ENCODE measurements around the gene MRGPRF. TPM values are rescaled to one million over a fixed set of nuclear protein-coding genes. Genes with fewer than 3 reads are reported as not detected.

Gene MRGPRF
- polyA plus RNA-seq, 1 donor from 2014 or later = not detected

- H3K4me3 ChIP-seq (ENCODE audit: low read length) = no peak overlapping the region
- no peaks in the 10 kb centered on the region for H3K79me2 ChIP-seq (replicated peaks; ENCODE audit: insufficient read depth, low read length)
- H3K36me3 ChIP-seq (ENCODE audit: insufficient read depth, low read length) = no peaks in the 10 kb centered on the region
- H3K27ac ChIP-seq (ENCODE audit: low read length) = no peak overlapping the region
- no peaks in the 10 kb centered on the region for H3K9me2 ChIP-seq (ENCODE audit: insufficient read depth, low read length)
- H3K4me2 ChIP-seq (ENCODE audit: low read length) = no peak overlapping the region
- no peaks in the 10 kb centered on the region for H3K9me3 ChIP-seq (ENCODE audit: low read length)
- no peaks in the 10 kb centered on the region for H3K27me3 ChIP-seq (ENCODE audit: insufficient read depth, low read depth, low read length)
- H2AFZ ChIP-seq (ENCODE audit: low read depth, low read length) = no peak overlapping the region
- H3K9ac ChIP-seq (ENCODE audit: low read length) = no peak overlapping the region
- no peaks in the 10 kb centered on the region for H3F3A ChIP-seq (ENCODE audit: insufficient read depth, low read length, poor library complexity, severe bottlenecking)
- H4K20me1 ChIP-seq (ENCODE audit: insufficient read depth) = no peaks in the 10 kb centered on the region
- TF ChIP-seq POLR2AphosphoS5 (IDR thresholded peaks at IDR 0.05) (no peak), EZH2 (IDR thresholded peaks at IDR 0.05; ENCODE audit: borderline replicate concordance, insufficient read depth, low read length, poor library complexity, severe bottlenecking) (no peak), MXI1 (conservative IDR thresholded peaks at IDR 0.05; ENCODE audit: poor library complexity, severe bottlenecking) (no peak), EP300 (conservative IDR thresholded peaks at IDR 0.05; ENCODE audit: poor library complexity, severe bottlenecking) (no peak), RAD21 (conservative IDR thresholded peaks at IDR 0.05) (no peak), TAF1 (IDR thresholded peaks at IDR 0.05; ENCODE audit: low read depth) (no peak), REST (IDR thresholded peaks at IDR 0.05; ENCODE audit: borderline replicate concordance) (no peak), SMC3 (conservative IDR thresholded peaks at IDR 0.05; ENCODE audit: poor library complexity) (no peak)
- TF ChIP-seq, protein P1, sequence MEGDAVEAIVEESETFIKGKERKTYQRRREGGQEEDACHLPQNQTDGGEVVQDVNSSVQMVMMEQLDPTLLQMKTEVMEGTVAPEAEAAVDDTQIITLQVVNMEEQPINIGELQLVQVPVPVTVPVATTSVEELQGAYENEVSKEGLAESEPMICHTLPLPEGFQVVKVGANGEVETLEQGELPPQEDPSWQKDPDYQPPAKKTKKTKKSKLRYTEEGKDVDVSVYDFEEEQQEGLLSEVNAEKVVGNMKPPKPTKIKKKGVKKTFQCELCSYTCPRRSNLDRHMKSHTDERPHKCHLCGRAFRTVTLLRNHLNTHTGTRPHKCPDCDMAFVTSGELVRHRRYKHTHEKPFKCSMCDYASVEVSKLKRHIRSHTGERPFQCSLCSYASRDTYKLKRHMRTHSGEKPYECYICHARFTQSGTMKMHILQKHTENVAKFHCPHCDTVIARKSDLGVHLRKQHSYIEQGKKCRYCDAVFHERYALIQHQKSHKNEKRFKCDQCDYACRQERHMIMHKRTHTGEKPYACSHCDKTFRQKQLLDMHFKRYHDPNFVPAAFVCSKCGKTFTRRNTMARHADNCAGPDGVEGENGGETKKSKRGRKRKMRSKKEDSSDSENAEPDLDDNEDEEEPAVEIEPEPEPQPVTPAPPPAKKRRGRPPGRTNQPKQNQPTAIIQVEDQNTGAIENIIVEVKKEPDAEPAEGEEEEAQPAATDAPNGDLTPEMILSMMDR (IDR thresholded peaks at IDR 0.05; ENCODE audit: poor library complexity, severe bottlenecking) = no peak
Observed at GRCh38 chr11:68994894-68995285, 18.2 kb downstream of the MRGPRF start.

GRCh38 chr11:68994161-68994893 lies 18.7 kb downstream of the MRGPRF start:
- H3K27me3 ChIP-seq (ENCODE audit: insufficient read depth, low read depth, low read length) = no peaks in the 10 kb centered on the region
- no peaks in the 10 kb centered on the region for H3K79me2 ChIP-seq (replicated peaks; ENCODE audit: insufficient read depth, low read length)
- no peak overlapping the region for H3K9ac ChIP-seq (ENCODE audit: low read length)
- no peaks in the 10 kb centered on the region for H3F3A ChIP-seq (ENCODE audit: insufficient read depth, low read length, poor library complexity, severe bottlenecking)
- H4K20me1 ChIP-seq (ENCODE audit: insufficient read depth) = no peaks in the 10 kb centered on the region
- no peak overlapping the region for H2AFZ ChIP-seq (ENCODE audit: low read depth, low read length)
- no peak overlapping the region for H3K4me3 ChIP-seq (ENCODE audit: low read length)
- no peak overlapping the region for H3K4me2 ChIP-seq (ENCODE audit: low read length)
- no peaks in the 10 kb centered on the region for H3K36me3 ChIP-seq (ENCODE audit: insufficient read depth, low read length)
- TF ChIP-seq SMC3 (conservative IDR thresholded peaks at IDR 0.05; ENCODE audit: poor library complexity) = no peak
- TF ChIP-seq EP300 (conservative IDR thresholded peaks at IDR 0.05; ENCODE audit: poor library complexity, severe bottlenecking) = no peak
- TF ChIP-seq MXI1 (conservative IDR thresholded peaks at IDR 0.05; ENCODE audit: poor library complexity, severe bottlenecking) = no peak
- no peak for TF ChIP-seq RAD21 (conservative IDR thresholded peaks at IDR 0.05)
- TF ChIP-seq REST (IDR thresholded peaks at IDR 0.05; ENCODE audit: borderline replicate concordance) = no peak
- TF ChIP-seq, protein P1 (IDR thresholded peaks at IDR 0.05; ENCODE audit: poor library complexity, severe bottlenecking) = no peak
- TF ChIP-seq TAF1 (IDR thresholded peaks at IDR 0.05; ENCODE audit: low read depth) = no peak
- no peak for TF ChIP-seq EZH2 (IDR thresholded peaks at IDR 0.05; ENCODE audit: borderline replicate concordance, insufficient read depth, low read length, poor library complexity, severe bottlenecking)
- no peak for TF ChIP-seq POLR2AphosphoS5 (IDR thresholded peaks at IDR 0.05)
- no peak overlapping the region for H3K27ac ChIP-seq (ENCODE audit: low read length)
- no peaks in the 10 kb centered on the region for H3K9me2 ChIP-seq (ENCODE audit: insufficient read depth, low read length)
- H3K9me3 ChIP-seq (ENCODE audit: low read length) = no peaks in the 10 kb centered on the region

All from neural cell (in vitro differentiated cells).